GM19043 (cell line): Measurements from ENCODE around the gene CASS4.

Source experiments
- ATAC-seq: cut with Tn5 transposase; IDR thresholded peaks from one replicate; pipeline ENCODE4 v1.9.1; 2021; ENCODE audit warnings: low read depth; ENCODE audit not compliant: unreplicated experiment

CASS4 gene

GRCh38 chr20:56422076-56422823 lies 10.2 kb downstream of the CASS4 start:
- ATAC-seq: no peak

GRCh38 chr20:56422824-56423189 lies 10.7 kb downstream of the CASS4 start:
- ATAC-seq: no peak

DNA sequence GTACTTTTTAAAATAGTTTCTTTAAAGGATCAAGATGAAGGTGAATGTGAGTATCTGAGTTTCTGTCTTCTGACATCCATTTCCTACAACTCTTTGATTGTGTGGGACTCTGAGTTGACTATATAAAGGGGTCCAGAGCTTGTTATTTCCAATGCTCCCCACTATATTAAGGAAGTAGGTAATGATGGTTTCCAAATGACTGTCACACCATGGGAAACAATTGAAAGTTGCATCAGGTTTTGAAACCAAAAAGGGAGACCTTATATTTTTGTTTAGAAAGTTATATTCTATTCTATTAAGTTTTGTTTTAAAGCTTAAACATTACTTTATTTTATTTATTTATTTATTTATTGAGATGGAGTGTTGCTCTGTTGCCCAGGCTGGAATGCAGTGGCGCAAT lies 11.2 kb downstream of the CASS4 start:
- ATAC-seq: no peak

DNA sequence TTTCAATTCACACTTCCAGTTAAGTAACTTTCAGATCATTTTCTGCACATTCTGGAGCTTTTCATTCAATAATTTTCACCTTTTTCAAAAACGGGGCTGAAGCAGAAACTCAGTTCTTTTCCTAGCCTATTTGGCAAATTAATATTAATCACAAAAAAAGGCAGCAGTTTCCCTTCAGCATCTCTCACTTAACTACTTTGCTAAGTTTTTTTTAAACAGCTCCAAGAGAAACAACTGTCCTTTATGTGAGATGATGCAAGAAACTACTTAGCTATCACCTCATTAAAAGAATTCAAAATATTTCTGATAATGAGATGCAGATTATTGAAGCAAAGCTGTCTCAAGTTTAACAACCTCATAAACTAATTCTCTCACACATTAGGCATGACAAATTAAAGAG lies 11.8 kb downstream of the CASS4 start:
- ATAC-seq: no peak

- ATAC-seq: no peak
Measured at GRCh38 chr20:56424931-56425330, 12.9 kb downstream of the CASS4 start.

- ATAC-seq: no peak
Measured at GRCh38 chr20:56426026-56426425, 14.0 kb downstream of the CASS4 start.

DNA sequence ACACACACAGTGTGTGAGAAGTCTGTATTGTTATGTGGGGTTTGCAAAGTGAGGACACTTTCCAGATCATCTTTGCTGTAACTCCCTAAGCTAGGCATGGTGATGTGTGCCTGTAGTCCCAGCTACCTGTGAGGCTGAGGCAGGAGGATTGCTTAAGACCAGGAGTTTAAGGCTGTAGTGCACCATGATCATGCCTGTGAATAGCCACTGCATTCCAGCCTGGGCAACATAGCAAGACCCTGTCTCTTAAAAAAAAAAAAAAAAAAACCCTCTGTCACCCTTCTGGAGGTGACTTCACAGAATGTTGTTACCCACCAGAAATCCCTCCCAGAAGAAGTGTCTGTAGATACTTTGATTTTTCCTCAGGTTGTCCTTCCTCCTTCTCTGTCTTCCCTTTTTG lies 14.9 kb downstream of the CASS4 start:
- no peak for ATAC-seq

- no peak for ATAC-seq
Measured at GRCh38 chr20:56427797-56428196, 15.7 kb downstream of the CASS4 start.

- no peak for ATAC-seq
Measured at GRCh38 chr20:56428410-56428809, 16.4 kb downstream of the CASS4 start.

- no peak for ATAC-seq
Measured at GRCh38 chr20:56428881-56429280, 16.8 kb downstream of the CASS4 start.

- ATAC-seq: no peak
Measured at GRCh38 chr20:56429502-56429901, 17.4 kb downstream of the CASS4 start.

GRCh38 chr20:56429941-56430340 lies 17.9 kb downstream of the CASS4 start:
- ATAC-seq: no peak

DNA sequence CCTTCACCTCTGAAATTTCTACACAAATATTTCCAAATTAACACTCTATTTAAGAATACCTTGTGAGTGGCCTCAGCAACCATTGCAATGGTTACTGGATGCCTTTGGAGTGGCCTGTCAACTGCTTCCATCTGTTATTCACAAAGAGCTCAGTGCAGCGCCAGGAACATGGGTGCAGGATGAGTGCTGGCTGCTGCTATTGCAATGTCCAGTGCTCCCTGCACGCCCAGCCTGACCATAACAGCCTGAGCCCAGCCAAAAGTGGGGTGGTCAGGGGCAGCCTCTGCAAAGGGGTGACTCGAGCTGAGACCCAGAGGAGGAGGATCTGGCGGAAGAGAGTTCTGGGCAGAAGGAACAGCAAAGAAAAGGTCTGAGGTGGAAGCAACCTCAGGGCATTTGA lies 18.4 kb downstream of the CASS4 start:
- ATAC-seq: no peak

DNA sequence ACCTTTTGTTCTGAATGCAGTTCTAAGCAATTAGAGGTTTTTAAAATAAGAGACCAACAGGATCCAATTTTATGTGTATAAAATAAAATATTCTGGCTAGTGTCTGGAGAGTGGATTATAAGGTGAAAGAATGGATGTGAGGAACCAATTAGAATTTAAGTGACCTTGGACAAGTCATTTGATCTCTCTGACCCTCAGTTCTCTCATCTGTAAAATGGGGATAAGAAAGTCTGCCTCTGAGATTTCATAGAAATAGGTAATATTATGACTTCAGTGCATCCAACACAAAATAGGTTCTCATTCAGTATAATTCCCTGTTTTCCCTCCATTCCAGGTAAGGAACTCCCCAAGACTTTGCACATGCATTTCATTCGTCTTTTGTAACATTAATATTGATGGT lies 18.9 kb downstream of the CASS4 start:
- ATAC-seq: no peak

GRCh38 chr20:56431471-56431870 lies 19.4 kb downstream of the CASS4 start:
- no peak for ATAC-seq

DNA sequence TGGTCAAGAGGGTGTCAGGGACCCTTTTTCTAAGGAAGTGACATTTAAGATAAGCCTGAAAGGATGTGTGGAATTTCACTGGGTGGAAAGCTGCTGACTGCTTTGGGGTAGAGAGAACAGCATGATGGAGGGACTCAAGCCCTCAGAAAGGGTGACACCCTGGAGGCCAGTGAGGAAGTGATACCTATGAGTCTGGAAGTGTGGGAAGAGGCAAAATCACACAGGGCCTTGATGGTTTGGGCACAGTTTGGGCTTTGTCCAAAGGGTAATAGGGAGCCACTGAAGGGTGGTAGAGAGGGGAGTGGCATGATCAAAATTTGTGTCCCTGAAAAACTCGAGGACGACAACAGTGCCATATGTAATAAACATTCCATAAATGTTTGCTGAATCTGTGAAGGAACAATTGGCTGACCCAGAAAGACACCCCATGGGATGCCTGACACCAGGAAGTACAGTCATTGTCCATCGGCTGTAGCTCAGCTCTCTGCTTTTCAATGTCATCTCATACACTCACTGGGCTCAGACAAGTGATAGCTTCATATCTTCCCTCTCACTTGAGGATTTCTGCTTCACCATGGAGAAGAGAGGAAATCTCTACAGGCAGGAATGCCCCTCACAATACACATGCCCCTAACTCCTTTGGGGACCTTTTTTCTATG lies 21.3 kb downstream of the CASS4 start:
- ATAC-seq: no peak

- no peak for ATAC-seq
Measured at GRCh38 chr20:56433880-56434255, 21.8 kb downstream of the CASS4 start.

DNA sequence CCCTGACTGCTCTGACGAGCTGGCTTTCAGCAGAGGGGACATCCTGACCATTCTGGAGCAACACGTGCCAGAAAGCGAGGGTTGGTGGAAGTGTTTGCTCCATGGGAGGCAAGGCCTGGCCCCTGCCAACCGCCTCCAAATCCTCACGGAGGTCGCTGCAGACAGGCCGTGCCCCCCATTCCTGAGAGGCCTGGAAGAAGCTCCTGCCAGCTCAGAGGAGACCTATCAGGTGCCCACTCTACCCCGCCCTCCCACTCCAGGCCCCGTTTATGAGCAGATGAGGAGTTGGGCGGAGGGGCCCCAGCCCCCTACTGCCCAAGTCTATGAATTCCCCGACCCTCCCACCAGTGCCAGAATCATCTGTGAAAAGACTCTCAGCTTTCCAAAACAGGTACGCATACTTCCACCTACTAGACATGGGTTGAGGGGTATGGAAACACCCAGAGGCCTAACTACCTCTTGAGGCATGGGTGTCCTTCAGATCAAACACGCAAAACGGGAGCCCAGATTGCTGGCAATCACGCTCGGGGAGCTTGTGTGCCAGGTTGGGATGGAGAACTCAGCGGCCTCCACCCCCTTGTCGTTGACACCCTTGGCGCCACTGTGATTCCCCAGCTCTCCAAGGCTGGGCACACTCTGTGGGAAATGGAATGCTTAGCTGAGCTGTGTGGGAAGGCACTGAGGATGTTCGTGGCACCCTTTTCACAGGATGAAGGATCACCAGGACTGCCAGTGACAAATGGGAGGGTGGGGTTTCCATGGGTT lies 25.3 kb downstream of the CASS4 start:
- ATAC-seq: no peak

GRCh38 chr20:56438284-56438683 lies 26.2 kb downstream of the CASS4 start:
- ATAC-seq: no peak

DNA sequence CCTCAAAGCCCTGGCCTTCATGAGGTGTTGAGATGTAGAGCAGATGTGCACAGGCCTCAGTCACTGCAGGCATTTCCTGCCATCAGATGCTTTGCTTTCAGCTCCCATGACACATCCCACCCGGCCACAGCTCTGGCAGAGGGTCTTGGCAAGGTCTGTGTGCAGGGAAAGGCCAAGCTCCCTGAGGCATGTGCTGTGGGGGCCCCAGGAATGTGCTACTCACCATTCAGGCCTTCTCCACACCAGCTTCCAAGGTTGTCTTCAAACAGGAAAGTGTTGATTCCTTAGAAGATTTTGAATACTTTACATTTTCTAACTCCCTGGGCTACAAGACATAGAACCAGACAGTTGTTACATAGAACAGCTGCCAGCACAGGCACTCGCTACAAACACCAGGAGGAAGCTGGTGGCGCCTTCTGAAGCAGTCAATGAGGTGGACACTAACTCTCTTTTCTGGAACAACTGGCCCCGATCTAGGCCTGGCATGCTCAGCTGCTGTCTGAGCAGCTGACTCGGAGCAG lies 27.8 kb downstream of the CASS4 start:
- no peak for ATAC-seq

- peak; percentile 73 for ATAC-seq
Measured at GRCh38 chr20:56440346-56441007, 28.4 kb downstream of the CASS4 start.
